Measurements from ENCODE around the gene PDE6A. TPM values are rescaled to one million over a fixed set of nuclear protein-coding genes. Genes with fewer than 3 reads are reported as not detected.

PDE6A gene
- total and polyA plus RNA-seq, 2 donors (not counting 3 experiments of a cell fraction or from before 2014, with no cell fraction given) = not detected

DNA sequence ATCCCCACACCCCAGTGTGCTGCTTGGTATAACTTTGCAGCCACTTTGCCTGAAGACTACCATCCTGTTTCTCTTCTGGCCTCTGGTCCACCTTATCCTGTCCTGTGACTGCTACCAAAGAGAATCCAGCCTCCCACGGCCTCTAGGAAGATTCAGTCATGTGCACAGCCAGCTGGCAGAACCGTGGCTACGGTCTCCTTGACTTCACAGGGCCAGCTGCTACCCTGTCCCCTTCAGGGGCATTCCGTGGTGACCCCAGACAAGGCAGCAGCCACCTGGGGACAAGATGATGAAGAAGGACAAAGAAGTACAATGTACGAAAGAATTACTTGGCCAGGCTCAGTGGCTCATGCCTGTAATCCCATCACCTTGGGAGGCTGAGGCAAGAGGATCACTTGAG lies 98.6 kb downstream of the PDE6A start:
- no peak for FAIRE-seq
- Histone ChIP-seq H4K20me1 (replicated peaks; ENCODE audit: control insufficient read depth, extremely low read depth, insufficient read depth, low read length) (no peaks in the 10 kb centered on the region), H3K4me3 (replicated peaks in 1 of 3; ENCODE audit: insufficient read depth in 1 of 3, low read depth in 1 of 3, low read length in 3 of 3) (no peak overlapping the region), H3K4me1 (ENCODE audit: control insufficient read depth, extremely low read depth, insufficient read depth, low read length) (no peaks in the 10 kb centered on the region), H3K9me1 (replicated peaks; ENCODE audit: control insufficient read depth, extremely low read depth, insufficient read depth, low read length) (no peaks in the 10 kb centered on the region), H3K79me2 (ENCODE audit: control insufficient read depth, insufficient read depth, low read length) (no peaks in the 10 kb centered on the region), H3K4me2 (ENCODE audit: insufficient read depth, low read length) (no peak overlapping the region), H2AFZ (ENCODE audit: low read depth, low read length) (no peak overlapping the region), H3K27me3 (ENCODE audit: control insufficient read depth in 2 of 2, insufficient read depth in 2 of 2, low read length in 2 of 2) (no peaks in the 10 kb centered on the region), H3K9me3 (replicated peaks; ENCODE audit: control insufficient read depth, insufficient read depth, low read length) (no peaks in the 10 kb centered on the region), H3K27ac (ENCODE audit: insufficient read depth, low read depth, low read length) (no peak overlapping the region), H3K36me3 (ENCODE audit: control insufficient read depth in 2 of 2, extremely low read depth in 1 of 2, insufficient read depth in 2 of 2, low read length in 2 of 2) (no peaks in the 10 kb centered on the region), H3K9ac (replicated peaks; ENCODE audit: extremely low read depth, insufficient read depth, low read length) (no peak overlapping the region)
- intact Hi-C loops (cut with micrococcal nuclease) (no loop called here), dilution Hi-C loops (cut with MboI; ENCODE audit: extremely low pct_ligation_motif_present, low sequenced_read_pairs) (no loop called here)
- no peak for DNase-seq (ENCODE audit: low read depth, low spot score)
- no TSS peak for BruUV-seq (replicated peaks)
- CTCF ChIA-PET = interaction anchor here (0.6 to 16.3 kb wide), 4 partner anchors 10 to 144 kb away, joined by 3 to 295 read pairs (median 106); partner anchors contain the start of gene SLC26A2
- TF ChIP-seq JUN (IDR thresholded peaks at IDR 0.05; ENCODE audit: borderline replicate concordance, insufficient read depth, insufficient read length, low read depth) (no peak), EZH2 (IDR thresholded peaks at IDR 0.05; ENCODE audit: borderline replicate concordance, low read depth, low read length, severe bottlenecking) (no peak), FOS (IDR thresholded peaks at IDR 0.05; ENCODE audit: borderline replicate concordance, insufficient read depth, low read length) (no peak), POLR2A (IDR thresholded peaks at IDR 0.05; ENCODE audit: low read depth, low read length) (no peak), GATA2 (IDR thresholded peaks at IDR 0.05; ENCODE audit: insufficient read depth, insufficient read length, low read depth, low read length) (no peak)
- POLR2A ChIA-PET = no interaction called here

DNA sequence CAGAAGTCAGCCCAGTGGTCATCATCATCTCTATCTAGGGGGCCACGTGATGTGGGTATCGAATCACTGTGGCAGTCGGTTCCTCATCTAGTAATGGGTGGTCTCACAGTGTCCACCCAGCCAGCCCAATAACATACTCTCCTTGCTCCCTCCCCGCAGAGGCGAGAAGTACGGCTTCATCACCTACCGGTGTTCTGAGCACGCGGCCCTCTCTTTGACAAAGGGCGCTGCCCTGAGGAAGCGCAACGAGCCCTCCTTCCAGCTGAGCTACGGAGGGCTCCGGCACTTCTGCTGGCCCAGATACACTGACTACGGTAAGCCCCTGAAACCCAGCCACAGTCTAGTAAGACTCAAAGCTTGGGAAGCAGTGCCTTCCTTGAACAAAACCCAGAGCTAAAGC lies 99.0 kb downstream of the PDE6A start:
- H3K27me3 ChIP-seq (ENCODE audit: control insufficient read depth in 2 of 2, insufficient read depth in 2 of 2, low read length in 2 of 2) = no peaks in the 10 kb centered on the region
- H3K4me3 ChIP-seq (replicated peaks in 1 of 3; ENCODE audit: insufficient read depth in 1 of 3, low read depth in 1 of 3, low read length in 3 of 3) = no peak overlapping the region
- H4K20me1 ChIP-seq (replicated peaks; ENCODE audit: control insufficient read depth, extremely low read depth, insufficient read depth, low read length) = no peaks in the 10 kb centered on the region
- TF ChIP-seq POLR2A (IDR thresholded peaks at IDR 0.05; ENCODE audit: low read depth, low read length) (no peak), POLR2AphosphoS5 (IDR thresholded peaks at IDR 0.05; ENCODE audit: insufficient read depth, low read depth, low read length) (no peak), MYC (IDR thresholded peaks at IDR 0.05; ENCODE audit: low read depth, low read length) (no peak)
- TF ChIP-seq, protein P1, sequence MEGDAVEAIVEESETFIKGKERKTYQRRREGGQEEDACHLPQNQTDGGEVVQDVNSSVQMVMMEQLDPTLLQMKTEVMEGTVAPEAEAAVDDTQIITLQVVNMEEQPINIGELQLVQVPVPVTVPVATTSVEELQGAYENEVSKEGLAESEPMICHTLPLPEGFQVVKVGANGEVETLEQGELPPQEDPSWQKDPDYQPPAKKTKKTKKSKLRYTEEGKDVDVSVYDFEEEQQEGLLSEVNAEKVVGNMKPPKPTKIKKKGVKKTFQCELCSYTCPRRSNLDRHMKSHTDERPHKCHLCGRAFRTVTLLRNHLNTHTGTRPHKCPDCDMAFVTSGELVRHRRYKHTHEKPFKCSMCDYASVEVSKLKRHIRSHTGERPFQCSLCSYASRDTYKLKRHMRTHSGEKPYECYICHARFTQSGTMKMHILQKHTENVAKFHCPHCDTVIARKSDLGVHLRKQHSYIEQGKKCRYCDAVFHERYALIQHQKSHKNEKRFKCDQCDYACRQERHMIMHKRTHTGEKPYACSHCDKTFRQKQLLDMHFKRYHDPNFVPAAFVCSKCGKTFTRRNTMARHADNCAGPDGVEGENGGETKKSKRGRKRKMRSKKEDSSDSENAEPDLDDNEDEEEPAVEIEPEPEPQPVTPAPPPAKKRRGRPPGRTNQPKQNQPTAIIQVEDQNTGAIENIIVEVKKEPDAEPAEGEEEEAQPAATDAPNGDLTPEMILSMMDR (IDR thresholded peaks at IDR 0.05; ENCODE audit: extremely low read depth in 1 of 2, insufficient read depth in 1 of 2, low read depth in 1 of 2, low read length in 2 of 2) = no peak
- no peaks in the 10 kb centered on the region for H3K9me1 ChIP-seq (replicated peaks; ENCODE audit: control insufficient read depth, extremely low read depth, insufficient read depth, low read length)
- H3K79me2 ChIP-seq (ENCODE audit: control insufficient read depth, insufficient read depth, low read length) = no peaks in the 10 kb centered on the region
- dilution Hi-C loops (cut with MboI; ENCODE audit: extremely low pct_ligation_motif_present, low sequenced_read_pairs) = no loop called here
- intact Hi-C loops (cut with micrococcal nuclease) = no loop called here
- DNase-seq (ENCODE audit: low read depth, low spot score) = no peak
- no peaks in the 10 kb centered on the region for H3K9me3 ChIP-seq (replicated peaks; ENCODE audit: control insufficient read depth, insufficient read depth, low read length)
- BruUV-seq (replicated peaks) = no TSS peak
- no peaks in the 10 kb centered on the region for H3K36me3 ChIP-seq (ENCODE audit: control insufficient read depth in 2 of 2, extremely low read depth in 1 of 2, insufficient read depth in 2 of 2, low read length in 2 of 2)
- no peak overlapping the region for H2AFZ ChIP-seq (ENCODE audit: low read depth, low read length)
- H3K9ac ChIP-seq (replicated peaks; ENCODE audit: extremely low read depth, insufficient read depth, low read length) = no peak overlapping the region
- no peaks in the 10 kb centered on the region for H3K4me1 ChIP-seq (ENCODE audit: control insufficient read depth, extremely low read depth, insufficient read depth, low read length)
- CTCF ChIA-PET = interaction anchor here (0.6 to 16.3 kb wide), 5 partner anchors 7 to 145 kb away, joined by 3 to 295 read pairs (median 21); partner anchors contain the start of gene SLC26A2
- H3K4me2 ChIP-seq (ENCODE audit: insufficient read depth, low read length) = no peak overlapping the region
- H3K27ac ChIP-seq (ENCODE audit: insufficient read depth, low read depth, low read length) = no peak overlapping the region
- FAIRE-seq = no peak
- POLR2A ChIA-PET = no interaction called here
